Neuronal stem cell (in vitro differentiated cells): ENCODE data around the gene THRSP.

Experiments used
- DNase-seq: peaks from one replicate; pipeline ENCODE4 v3.0.0-alpha.2; 2013; ENCODE audit warnings: low spot score
- H2AFZ ChIP-seq: one replicate; pipeline ENCODE4 v1.6.1; 2013; ENCODE audit warnings: mild to moderate bottlenecking, low read length, inconsistent platforms
- H2AK5ac ChIP-seq: 2 replicates; pipeline ENCODE4 v1.6.1; 2013; ENCODE audit warnings: low read depth, mild to moderate bottlenecking, inconsistent platforms, low read length, moderate library complexity, mixed read lengths
- H2BK120ac ChIP-seq: 2 replicates; pipeline ENCODE4 v1.6.1; 2013; ENCODE audit warnings: low read depth, mild to moderate bottlenecking, inconsistent platforms, low read length, moderate library complexity, mixed read lengths
- H2BK12ac ChIP-seq: one replicate; pipeline ENCODE4 v1.6.1; 2013; ENCODE audit warnings: low read length, inconsistent platforms
- H2BK15ac ChIP-seq: 2 replicates; pipeline ENCODE4 v1.6.1; 2013; ENCODE audit warnings: mild to moderate bottlenecking, low read length, inconsistent platforms, mixed read lengths
- H2BK5ac ChIP-seq: one replicate; pipeline ENCODE4 v1.6.1; 2013; ENCODE audit warnings: inconsistent platforms, mild to moderate bottlenecking, low read length, moderate library complexity
- H3K14ac ChIP-seq: one replicate; pipeline ENCODE4 v1.6.1; 2013; ENCODE audit warnings: low read length, inconsistent platforms
- H3K18ac ChIP-seq: 2 replicates; pipeline ENCODE4 v1.6.1; 2013; ENCODE audit warnings: low read length, inconsistent platforms
- H3K23ac ChIP-seq: 2 replicates; pipeline ENCODE4 v1.6.1; 2013; ENCODE audit warnings: low read depth, mild to moderate bottlenecking, mixed read lengths, low read length, inconsistent platforms; ENCODE audit not compliant: poor library complexity
- H3K27ac ChIP-seq: replicated peaks from 3 replicates; pipeline ENCODE4 v1.5.1; 2013; ENCODE audit warnings: low read length, inconsistent platforms
- H3K27me3 ChIP-seq, 3 experiments: 2 replicates each; pipeline ENCODE4 v1.6.1; 2013; ENCODE audit warnings: low read length in 3 of 3, mild to moderate bottlenecking in 2 of 3, inconsistent platforms in 1 of 3, low read depth in 1 of 3, mixed read lengths in 1 of 3, moderate library complexity in 1 of 3; ENCODE audit not compliant: control insufficient read depth in 3 of 3, insufficient read depth in 3 of 3
- H3K36me3 ChIP-seq, 2 donors: replicated peaks in 1 of 2; 2 replicates each; pipeline ENCODE4 v1.6.1; 2013; ENCODE audit warnings: low read length in 2 of 2; ENCODE audit not compliant: control insufficient read depth in 2 of 2, insufficient read depth in 2 of 2
- H3K4ac ChIP-seq: 2 replicates; pipeline ENCODE4 v1.6.1; 2013; ENCODE audit warnings: inconsistent platforms, mild to moderate bottlenecking, low read length, moderate library complexity
- H3K4me1 ChIP-seq, 2 donors: 1 replicate in 1 of 2; 2 replicates in 1 of 2; pipeline ENCODE4 v1.6.1; 2013; ENCODE audit warnings: low read length in 2 of 2, low read depth in 1 of 2; ENCODE audit not compliant: control insufficient read depth in 2 of 2, insufficient read depth in 1 of 2
- H3K4me2 ChIP-seq: one replicate; pipeline ENCODE4 v1.6.1; 2013; ENCODE audit warnings: mild to moderate bottlenecking, low read length, inconsistent platforms; ENCODE audit not compliant: insufficient read depth, poor library complexity, severe bottlenecking
- H3K4me3 ChIP-seq, 2 donors: 2 replicates each; pipeline ENCODE4 v1.5.1; 2013; ENCODE audit warnings: low read length in 2 of 2, mild to moderate bottlenecking in 2 of 2, inconsistent platforms in 1 of 2, moderate library complexity in 1 of 2
- H3K79me1 ChIP-seq: one replicate; pipeline ENCODE4 v1.6.1; 2013; ENCODE audit warnings: low read depth, mild to moderate bottlenecking, inconsistent platforms, low read length, moderate library complexity
- H3K9ac ChIP-seq: one replicate; pipeline ENCODE4 v1.6.1; 2013; ENCODE audit warnings: mild to moderate bottlenecking, low read depth, low read length, inconsistent platforms; ENCODE audit not compliant: poor library complexity
- H3K9me3 ChIP-seq, 2 donors: replicated peaks in 1 of 2; 2 replicates each; pipeline versions ENCODE3 to v1.6.1; 2013; ENCODE audit warnings: low read length in 2 of 2, mild to moderate bottlenecking in 2 of 2, inconsistent platforms in 1 of 2, low read depth in 1 of 2, mixed read lengths in 1 of 2, moderate library complexity in 1 of 2; ENCODE audit not compliant: control insufficient read depth in 2 of 2, insufficient read depth in 1 of 2
- H4K8ac ChIP-seq: one replicate; pipeline ENCODE4 v1.6.1; 2013; ENCODE audit warnings: low read depth, mild to moderate bottlenecking, inconsistent platforms, low read length, moderate library complexity
- H4K91ac ChIP-seq: one replicate; pipeline ENCODE4 v1.6.1; 2013; ENCODE audit warnings: low read length, low read depth, mild to moderate bottlenecking, inconsistent platforms; ENCODE audit not compliant: poor library complexity
- WGBS, 2 donors: extraction: QIAGEN DNeasy Blood & Tissue Kit; methylation state at CpG; one replicate each; pipeline ENCODE4 v1.1.7; 2013; ENCODE audit warnings: missing lambda C conversion rate in 2 of 2, mixed read lengths in 1 of 2; ENCODE audit not compliant: insufficient read length in 2 of 2, insufficient replicate concordance in 1 of 2; ENCODE audit errors: extremely low coverage in 2 of 2; 5-methylcytosine and 5-hydroxymethylcytosine counted together

The THRSP gene

DNA sequence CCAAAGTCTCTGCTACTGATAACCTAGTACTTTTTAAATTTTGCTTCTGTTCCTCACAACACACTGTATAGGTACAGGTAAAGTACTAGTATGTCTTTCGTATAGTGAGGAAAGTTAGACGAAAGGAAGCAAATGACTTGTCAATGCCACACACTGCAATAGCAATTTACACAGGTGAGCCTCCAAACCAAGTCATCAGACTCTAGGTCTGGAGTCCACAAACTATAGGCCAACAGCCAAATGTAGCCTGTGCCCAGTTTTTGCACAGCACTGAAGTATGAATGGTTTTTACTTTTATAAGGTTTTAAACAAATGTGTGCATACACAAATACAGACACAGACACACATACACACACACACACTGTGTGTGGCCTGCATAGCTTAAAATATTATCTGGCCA, 47.6 kb downstream of the THRSP start:
- Histone ChIP-seq H2AFZ (no peak overlapping the region), H3K14ac (no peak overlapping the region), H3K18ac (no peak overlapping the region), H3K4ac (no peak overlapping the region), H2BK12ac (no peak overlapping the region), H2BK120ac (no peak overlapping the region), H3K27me3 (no peaks in the 10 kb centered on the region), H3K4me3 (no peak overlapping the region), H2BK5ac (no peak overlapping the region), H3K9ac (no peak overlapping the region), H3K23ac (no peak overlapping the region), H4K91ac (no peak overlapping the region), H3K4me1 (peaks cover 0 to 14% of the 10 kb centered on the region in 2 donors), H2AK5ac (no peak overlapping the region), H4K8ac (no peak overlapping the region), H2BK15ac (no peak overlapping the region), H3K79me1 (no peaks in the 10 kb centered on the region), H3K4me2 (no peak overlapping the region), H3K27ac (no peak overlapping the region), H3K9me3 (no peaks in the 10 kb centered on the region), H3K36me3 (peaks cover 18 to 74% of the 10 kb centered on the region in 2 donors)
- DNase-seq, result no peak
- no CpG with 5 or more reads among the region's 2 CpGs for WGBS, 2 donors

DNA sequence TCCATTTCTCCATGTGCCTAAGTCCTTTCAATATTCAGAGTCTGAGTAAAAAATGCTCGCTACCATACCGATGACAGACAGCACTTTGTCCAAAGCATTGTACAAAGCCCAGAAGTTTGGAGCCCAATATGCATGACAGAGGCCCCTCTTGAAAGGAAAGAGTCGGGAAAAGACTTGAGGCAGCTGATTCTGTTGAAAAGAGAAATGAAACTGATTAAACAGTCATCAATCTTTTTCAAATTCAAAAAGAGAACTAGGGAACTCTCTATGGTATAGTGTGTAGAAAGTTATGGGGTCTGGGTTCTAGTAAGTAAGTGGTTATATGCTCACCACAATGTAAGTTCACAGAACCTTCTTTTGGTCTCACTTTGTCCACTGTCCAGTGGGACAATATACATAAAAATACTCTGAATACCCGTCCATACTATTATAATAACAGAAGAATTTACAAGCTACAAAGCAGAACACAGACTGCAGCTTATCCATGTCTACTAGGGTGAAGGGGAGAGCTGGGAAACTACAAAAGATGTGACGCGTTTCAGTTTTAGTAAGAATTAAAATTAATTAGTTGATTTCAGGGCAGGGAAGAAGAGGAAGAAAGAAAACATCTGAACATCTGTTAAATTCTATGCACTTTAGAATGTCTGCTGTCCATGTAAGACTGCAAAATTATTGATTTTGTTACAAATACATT, 49.1 kb downstream of the THRSP start:
- Histone ChIP-seq H3K36me3 (peaks cover 19 to 77% of the 10 kb centered on the region in 2 donors), H2BK120ac (no peak overlapping the region), H2BK12ac (no peak overlapping the region), H3K14ac (no peak overlapping the region), H3K79me1 (no peaks in the 10 kb centered on the region), H3K4me1 (peaks cover 0 to 14% of the 10 kb centered on the region in 2 donors), H3K9me3 (no peaks in the 10 kb centered on the region), H3K4me2 (no peak overlapping the region), H2AK5ac (no peak overlapping the region), H2BK5ac (no peak overlapping the region), H3K27ac (no peak overlapping the region), H3K18ac (no peak overlapping the region), H4K91ac (no peak overlapping the region), H3K23ac (no peak overlapping the region), H2BK15ac (no peak overlapping the region), H3K27me3 (no peaks in the 10 kb centered on the region), H3K4me3 (no peak overlapping the region), H3K9ac (no peak overlapping the region), H3K4ac (no peak overlapping the region), H4K8ac (no peak overlapping the region), H2AFZ (peak overlapping the region; percentile 57)
- no CpG with 5 or more reads among the region's 6 CpGs for WGBS, 2 donors
- DNase-seq, result no peak
